ENCODE measurements around the gene AGBL5.

DNA sequence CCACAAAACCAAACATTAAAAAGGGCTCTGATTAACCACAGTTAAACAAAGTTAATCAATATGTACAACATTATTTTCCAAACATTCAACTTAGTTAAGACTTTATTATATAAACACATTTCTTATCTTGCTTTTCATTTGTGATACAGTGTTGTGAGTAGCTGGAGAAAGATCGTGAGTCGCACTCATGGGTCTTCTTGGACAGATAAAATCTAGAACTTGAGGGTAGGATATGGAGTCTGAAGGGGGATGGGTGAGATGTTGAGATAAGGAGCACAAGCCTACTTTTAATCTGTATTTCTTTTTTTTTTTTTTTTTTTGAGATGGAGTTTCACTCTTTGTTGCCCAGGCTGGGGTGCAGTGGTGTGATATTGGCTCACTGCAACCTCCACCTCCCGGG lies 41.3 kb upstream of the AGBL5 start:
- TF ChIP-seq POLR2AphosphoS5 (IDR thresholded peaks at IDR 0.05; ENCODE audit: borderline replicate concordance, low read depth, low read length) (no peak), EZH2 (IDR thresholded peaks at IDR 0.05) (no peak), FOXP2 (optimal IDR thresholded peaks at IDR 0.05; ENCODE audit: control extremely low read depth, extremely low read length, insufficient read depth) (no peak)

Measured in SK-N-MC (cell line).